Measurements from ENCODE around the gene AZIN2. TPM values are rescaled to one million over a fixed set of nuclear protein-coding genes. Genes with fewer than 3 reads are reported as not detected.
A peak's percentile ranks its signal among the peaks of the same experiment; 100 is the strongest.

AZIN2 gene
- total RNA-seq, 3 donors from 2014 or later, result 1.9 to 11.8 (median 7.9) TPM

DNA sequence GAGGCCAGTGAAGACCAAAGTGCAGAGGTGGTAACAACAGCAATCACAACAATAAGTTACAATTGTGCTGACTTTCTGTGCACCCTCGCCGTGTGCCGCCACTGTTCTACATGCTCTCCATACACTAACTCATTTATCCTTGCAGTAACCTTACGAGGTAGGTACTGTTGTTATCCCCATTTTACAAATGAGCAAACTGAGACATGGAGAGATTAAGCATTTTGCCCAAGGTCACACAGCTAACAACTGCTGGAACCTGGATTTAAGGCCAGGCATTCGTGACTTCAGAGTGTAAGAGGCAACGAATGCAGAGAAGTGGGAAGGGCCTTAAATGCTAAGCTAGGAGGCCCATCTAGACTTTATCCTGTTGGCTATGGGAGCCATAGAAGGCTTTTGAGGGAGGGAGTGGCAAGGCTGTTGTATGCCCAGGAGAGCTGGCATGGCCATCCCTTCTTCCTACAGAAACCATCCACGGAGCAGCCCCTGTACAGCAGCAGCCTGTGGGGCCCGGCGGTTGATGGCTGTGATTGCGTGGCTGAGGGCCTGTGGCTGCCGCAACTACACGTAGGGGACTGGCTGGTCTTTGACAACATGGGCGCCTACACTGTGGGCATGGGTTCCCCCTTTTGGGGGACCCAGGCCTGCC, 36.6 kb downstream of the AZIN2 start:
- Histone ChIP-seq H3K9me3 (no peaks in the 10 kb centered on the region), H3K27me3 (no peaks in the 10 kb centered on the region), H3K27ac (no peak overlapping the region), H3K36me3 (no peaks in the 10 kb centered on the region), H3K4me1 (no peaks in the 10 kb centered on the region), H3K4me3 (no peak overlapping the region)
- TF ChIP-seq POLR2A (IDR thresholded peaks at IDR 0.05), result no peak
- TF ChIP-seq POLR2AphosphoS5 (IDR thresholded peaks at IDR 0.05), result no peak
- intact Hi-C loops (cut with DNase I; ENCODE audit: low total_unique reads), result no loop called here
- peak in 1 of 2 donors; percentile 12 for DNase-seq (ENCODE audit: low spot score in 2 of 2)

DNA sequence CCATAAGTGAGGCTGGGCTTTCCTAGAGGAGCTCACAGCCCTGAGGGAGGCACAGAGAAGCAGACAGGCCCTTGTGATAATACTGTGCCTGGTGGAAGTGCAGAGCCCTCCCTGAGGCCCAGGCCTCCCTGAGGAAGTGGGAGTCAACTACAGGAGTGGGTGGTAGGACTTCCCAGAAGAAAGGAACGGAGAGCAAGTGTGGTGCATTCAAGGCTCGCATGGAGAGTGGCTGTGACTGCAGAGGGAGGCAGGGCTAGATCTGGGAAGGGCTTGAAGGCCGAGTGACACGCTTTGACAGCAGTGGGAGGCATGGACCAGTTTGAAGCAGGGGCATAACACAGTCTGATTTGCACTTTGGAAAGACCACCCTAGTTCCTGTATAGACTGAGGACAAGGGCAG, 37.3 kb downstream of the AZIN2 start:
- Histone ChIP-seq H3K4me1 (no peaks in the 10 kb centered on the region), H3K9me3 (no peaks in the 10 kb centered on the region), H3K36me3 (no peaks in the 10 kb centered on the region), H3K4me3 (no peak overlapping the region), H3K27ac (no peak overlapping the region), H3K27me3 (no peaks in the 10 kb centered on the region)
- TF ChIP-seq, protein P1, sequence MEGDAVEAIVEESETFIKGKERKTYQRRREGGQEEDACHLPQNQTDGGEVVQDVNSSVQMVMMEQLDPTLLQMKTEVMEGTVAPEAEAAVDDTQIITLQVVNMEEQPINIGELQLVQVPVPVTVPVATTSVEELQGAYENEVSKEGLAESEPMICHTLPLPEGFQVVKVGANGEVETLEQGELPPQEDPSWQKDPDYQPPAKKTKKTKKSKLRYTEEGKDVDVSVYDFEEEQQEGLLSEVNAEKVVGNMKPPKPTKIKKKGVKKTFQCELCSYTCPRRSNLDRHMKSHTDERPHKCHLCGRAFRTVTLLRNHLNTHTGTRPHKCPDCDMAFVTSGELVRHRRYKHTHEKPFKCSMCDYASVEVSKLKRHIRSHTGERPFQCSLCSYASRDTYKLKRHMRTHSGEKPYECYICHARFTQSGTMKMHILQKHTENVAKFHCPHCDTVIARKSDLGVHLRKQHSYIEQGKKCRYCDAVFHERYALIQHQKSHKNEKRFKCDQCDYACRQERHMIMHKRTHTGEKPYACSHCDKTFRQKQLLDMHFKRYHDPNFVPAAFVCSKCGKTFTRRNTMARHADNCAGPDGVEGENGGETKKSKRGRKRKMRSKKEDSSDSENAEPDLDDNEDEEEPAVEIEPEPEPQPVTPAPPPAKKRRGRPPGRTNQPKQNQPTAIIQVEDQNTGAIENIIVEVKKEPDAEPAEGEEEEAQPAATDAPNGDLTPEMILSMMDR (IDR thresholded peaks at IDR 0.05), result no peak
- TF ChIP-seq POLR2A (IDR thresholded peaks at IDR 0.05) (no peak), POLR2AphosphoS5 (IDR thresholded peaks at IDR 0.05) (no peak)
- intact Hi-C loops (cut with DNase I; ENCODE audit: low total_unique reads), result no loop called here
- DNase-seq (ENCODE audit: low spot score in 2 of 2), result peak in 1 of 2 donors; percentile 3

DNA sequence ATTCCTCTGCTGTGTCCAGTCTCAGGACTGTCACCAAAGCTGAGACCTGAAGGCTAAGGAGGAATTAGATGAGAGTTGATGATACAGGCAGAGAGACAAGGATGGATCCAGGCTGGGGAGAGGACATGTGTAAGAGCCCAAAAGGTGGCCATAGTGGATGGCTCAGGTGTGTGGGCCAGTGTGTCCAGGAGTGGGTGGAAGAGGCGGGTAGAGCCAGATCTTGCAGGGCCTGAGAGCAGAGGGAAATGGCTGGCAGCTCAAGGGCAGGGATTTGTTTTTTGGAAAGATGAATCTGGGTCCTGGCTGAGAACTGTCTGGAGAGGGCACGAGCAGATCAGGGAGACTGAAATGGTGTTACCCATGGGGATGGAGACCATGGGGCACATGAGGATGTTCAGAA, 38.1 kb downstream of the AZIN2 start:
- H3K4me1 ChIP-seq, result no peaks in the 10 kb centered on the region
- intact Hi-C loops (cut with DNase I; ENCODE audit: low total_unique reads), result no loop called here
- TF ChIP-seq POLR2AphosphoS5 (IDR thresholded peaks at IDR 0.05), result no peak
- TF ChIP-seq, protein P1 (IDR thresholded peaks at IDR 0.05), result no peak
- no peak for TF ChIP-seq POLR2A (IDR thresholded peaks at IDR 0.05)
- DNase-seq (ENCODE audit: low spot score in 2 of 2), result peak in 1 of 2 donors; percentile 5
- no peak overlapping the region for H3K4me3 ChIP-seq
- H3K9me3 ChIP-seq, result no peaks in the 10 kb centered on the region
- H3K27ac ChIP-seq, result no peak overlapping the region
- H3K36me3 ChIP-seq, result no peaks in the 10 kb centered on the region
- no peaks in the 10 kb centered on the region for H3K27me3 ChIP-seq

DNA sequence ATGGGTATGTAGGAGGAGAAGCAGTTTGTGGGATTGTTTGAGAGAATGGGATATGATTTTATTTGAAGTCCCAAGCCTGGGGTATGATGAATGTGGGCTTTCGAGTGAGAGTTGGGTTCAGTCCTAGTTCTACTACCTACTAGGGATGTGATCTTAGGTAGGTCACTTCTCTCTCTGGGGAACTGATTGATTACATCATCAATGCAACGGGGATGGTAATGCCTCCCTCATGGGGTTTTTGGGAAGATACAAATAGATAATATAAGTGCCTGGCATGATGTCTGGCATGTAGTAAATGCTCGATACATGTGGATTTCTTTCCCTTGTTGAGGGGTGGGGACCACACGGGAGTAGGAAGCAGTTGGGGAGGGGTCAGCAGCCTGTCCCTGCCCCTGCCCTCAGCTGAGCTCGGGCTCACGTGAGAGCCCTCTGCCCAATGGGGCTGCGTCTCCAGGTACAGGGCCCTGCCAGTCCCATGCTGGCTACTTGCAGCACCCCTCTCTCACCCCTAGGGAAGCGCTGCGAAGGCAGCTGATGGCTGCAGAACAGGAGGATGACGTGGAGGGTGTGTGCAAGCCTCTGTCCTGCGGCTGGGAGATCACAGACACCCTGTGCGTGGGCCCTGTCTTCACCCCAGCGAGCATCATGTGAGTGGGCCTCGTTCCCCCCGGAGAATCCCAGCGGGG, 38.7 kb downstream of the AZIN2 start:
- no peak for TF ChIP-seq POLR2AphosphoS5 (IDR thresholded peaks at IDR 0.05)
- TF ChIP-seq POLR2A (IDR thresholded peaks at IDR 0.05), result no peak
- TF ChIP-seq, protein P1 (IDR thresholded peaks at IDR 0.05), result no peak
- H3K27me3 ChIP-seq, result no peaks in the 10 kb centered on the region
- no peaks in the 10 kb centered on the region for H3K36me3 ChIP-seq
- H3K27ac ChIP-seq, result no peak overlapping the region
- H3K4me3 ChIP-seq, result no peak overlapping the region
- no peaks in the 10 kb centered on the region for H3K9me3 ChIP-seq
- intact Hi-C loops (cut with DNase I; ENCODE audit: low total_unique reads), result no loop called here
- no peaks in the 10 kb centered on the region for H3K4me1 ChIP-seq
- DNase-seq (ENCODE audit: low spot score in 2 of 2), result no peak

DNA sequence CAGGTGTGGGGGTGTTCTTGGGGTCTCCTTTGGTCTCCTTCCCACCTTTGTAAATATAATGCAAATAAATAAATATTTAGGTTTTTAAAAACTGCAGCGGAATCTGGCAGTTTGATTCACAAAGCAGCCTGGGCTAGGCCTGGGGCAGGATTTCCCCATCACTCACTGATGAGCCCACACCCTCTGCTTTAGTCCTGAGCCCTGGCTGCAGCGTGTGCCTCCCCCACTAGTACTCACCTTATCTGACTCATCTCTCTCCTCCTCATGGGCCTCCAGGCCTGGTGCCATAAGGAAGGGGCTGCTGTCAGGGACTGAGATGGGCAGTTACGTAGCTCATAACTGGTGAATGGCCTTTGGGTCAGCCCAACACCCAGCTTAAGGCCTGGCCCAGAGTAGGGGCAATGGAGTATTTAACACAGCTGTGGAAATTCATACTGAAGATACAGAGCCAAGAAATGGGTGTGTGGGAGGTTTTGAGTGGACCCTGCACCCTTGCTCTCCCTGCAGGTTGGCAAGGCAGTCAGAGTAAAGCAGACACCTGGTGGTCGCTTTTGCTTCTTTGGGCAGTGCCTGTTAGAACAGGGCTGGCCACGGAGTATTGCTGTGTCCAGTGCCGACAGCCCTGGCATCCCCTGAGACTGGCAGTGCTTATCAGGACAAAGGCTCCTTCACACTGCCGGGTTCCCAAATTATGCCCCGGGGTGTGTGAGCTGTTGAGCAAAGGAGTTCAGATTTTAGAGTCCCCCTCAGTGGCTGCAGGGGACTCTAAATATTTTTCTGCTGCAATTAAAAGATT, 39.7 kb downstream of the AZIN2 start:
- no peaks in the 10 kb centered on the region for H3K36me3 ChIP-seq
- no peaks in the 10 kb centered on the region for H3K9me3 ChIP-seq
- intact Hi-C loops (cut with DNase I; ENCODE audit: low total_unique reads), result no loop called here
- no peak overlapping the region for H3K27ac ChIP-seq
- no peak for TF ChIP-seq POLR2AphosphoS5 (IDR thresholded peaks at IDR 0.05)
- no peak for TF ChIP-seq POLR2A (IDR thresholded peaks at IDR 0.05)
- TF ChIP-seq, protein P1 (IDR thresholded peaks at IDR 0.05), result no peak
- no peak overlapping the region for H3K4me3 ChIP-seq
- no peaks in the 10 kb centered on the region for H3K4me1 ChIP-seq
- DNase-seq (ENCODE audit: low spot score in 2 of 2), result no peak
- H3K27me3 ChIP-seq, result no peaks in the 10 kb centered on the region
